HG03039 (cell line): ENCODE results near the gene BPGM.
"Not testable (repeated sequence)": the region's sequence is repeated elsewhere in the genome, so short reads cannot be mapped to it uniquely, and the experiment has no call there.

Source experiments
- ATAC-seq: cut with Tn5 transposase; IDR thresholded peaks from one replicate; pipeline ENCODE4 v1.9.1; 2021; ENCODE audit warnings: mild to moderate bottlenecking, moderate library complexity; ENCODE audit not compliant: unreplicated experiment

Gene BPGM

DNA sequence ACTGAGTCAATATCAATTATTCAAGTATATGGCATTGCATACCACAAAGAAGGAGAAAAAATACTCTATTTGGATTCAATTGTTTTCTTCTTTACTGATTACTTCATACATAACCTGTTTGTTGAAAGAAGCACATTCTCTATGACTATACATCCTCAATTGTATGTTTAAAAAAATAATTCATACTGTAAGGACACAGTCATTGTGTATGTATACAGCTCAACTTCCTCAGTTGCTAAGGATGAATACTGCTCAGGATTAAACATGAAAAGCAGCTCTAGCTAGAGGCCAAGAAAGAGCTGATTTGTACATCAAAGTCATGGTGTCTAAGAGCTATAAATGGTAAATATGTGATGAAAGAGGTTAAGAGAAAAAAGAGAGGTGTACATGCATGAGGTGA lies 15.8 kb upstream of the BPGM start:
- ATAC-seq, result no peak

DNA sequence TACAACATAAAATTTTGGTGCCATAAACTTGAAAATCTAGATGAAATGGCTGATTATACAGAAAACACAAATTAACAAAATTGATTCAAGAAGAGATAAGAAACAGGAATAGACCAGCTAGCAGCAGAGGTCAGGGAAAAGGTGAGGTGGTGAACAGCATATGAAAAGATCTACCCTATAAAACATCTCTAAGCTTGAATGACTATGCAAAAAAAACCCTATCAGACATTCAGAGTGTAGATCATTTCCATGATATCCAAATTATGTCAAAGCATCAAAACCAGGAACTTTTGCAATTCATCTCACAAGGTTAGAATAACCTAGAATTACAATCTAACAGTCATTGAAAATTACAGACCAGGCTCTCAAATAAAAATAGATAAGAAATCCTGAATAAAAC lies 14.6 kb upstream of the BPGM start:
- no peak for ATAC-seq

DNA sequence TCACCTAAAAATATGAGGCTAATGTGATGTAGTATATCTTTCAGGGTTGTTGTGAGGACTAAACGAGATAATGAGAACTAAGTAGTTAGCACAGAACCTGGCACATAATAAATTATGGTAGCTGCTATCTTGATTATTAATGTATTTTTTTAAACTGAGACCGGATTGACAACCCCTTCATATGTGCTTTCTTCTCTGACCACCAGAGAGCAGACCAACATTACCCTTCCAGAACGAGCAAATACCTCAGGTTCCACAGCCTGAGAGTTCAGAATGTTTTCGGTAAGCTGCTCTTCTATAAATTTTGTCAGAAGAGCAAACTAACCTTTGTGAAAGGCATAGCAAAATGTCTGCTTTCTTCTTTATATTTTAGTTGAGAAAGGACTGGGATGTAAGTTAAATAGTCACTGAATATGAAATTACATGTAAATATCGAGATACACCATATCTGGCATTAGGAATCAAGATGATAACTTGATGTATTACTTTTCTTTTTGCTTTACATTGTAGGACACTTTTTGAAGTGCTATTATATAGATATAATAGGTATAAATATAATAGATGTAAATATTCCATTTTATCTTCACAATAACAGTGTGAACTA lies 13.6 kb upstream of the BPGM start:
- no peak for ATAC-seq

DNA sequence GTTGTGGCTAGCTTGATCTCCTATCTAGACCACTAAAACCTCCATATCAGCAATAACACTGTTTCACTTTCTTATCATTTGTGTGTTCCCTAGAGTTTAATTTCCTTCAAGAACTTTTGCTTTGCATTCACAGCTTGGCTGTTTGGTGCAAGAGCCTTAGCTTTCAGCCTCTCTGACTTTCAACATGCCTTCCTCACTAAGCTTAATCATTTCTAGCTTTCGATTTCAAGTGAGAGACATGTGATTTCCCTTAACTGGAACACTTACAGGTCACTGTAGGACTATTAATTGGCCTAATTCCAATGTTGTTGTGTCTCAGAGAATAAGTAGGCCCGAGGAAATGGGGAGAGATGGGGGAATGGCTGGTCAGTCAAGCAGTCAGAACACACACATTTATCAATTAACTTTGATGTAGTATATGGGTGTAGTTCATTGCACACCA lies 10.6 kb upstream of the BPGM start:
- ATAC-seq, result peak; percentile 87

DNA sequence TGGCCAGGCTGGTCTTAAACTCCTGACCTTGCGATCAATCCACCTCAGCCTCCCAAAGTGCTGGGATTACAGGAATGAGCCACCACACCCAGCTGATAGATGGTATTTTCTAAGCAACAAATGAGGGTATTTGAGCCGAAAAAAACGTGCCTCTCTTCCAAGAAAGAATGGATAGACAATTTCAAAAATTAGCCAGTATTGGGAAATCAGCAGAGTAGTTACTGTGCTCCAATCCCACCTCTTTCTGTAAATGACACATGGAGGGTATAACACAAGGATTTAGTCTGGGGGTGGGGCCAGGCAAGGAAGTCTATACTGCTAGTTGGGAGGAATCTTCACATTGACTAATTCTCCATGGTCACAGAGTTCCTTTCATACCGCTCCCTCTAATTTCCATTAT lies 9.2 kb upstream of the BPGM start:
- no peak for ATAC-seq

DNA sequence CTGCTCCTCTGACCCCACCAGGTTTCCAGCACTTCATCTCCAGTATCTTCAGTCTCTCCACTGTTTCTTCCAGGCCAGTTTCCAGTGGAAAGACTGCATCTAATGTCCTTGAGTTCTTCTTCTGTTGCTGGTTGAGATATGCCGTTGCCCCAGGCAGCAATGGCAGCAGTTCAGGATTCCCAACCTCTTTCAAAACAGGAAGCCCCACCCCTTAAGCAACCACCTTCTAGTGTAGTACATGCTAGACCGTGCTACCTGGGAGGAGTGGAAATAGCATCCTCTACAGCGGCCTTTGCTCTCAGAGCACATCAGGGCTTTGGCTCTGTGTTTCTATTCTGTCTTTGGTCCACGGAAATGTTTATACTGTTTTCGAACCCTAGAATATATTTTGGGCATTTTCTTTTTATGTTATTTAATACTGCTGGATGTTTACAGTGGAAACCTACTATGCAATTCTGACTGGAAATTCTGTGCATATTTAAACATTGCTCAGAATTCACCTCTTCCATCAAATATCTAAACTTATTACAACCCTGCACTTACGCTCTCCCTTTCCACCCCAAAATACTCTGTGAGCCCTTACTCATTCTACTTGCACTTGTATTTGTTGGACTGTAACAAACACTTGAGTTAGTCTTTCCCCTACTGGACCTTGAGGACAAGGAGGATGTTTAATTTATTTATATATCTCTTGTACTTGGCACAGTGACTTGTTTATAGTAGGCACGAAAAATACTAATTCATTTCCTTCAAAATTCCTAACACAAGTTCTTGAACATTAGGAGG lies 8.5 kb upstream of the BPGM start:
- ATAC-seq, result no peak

DNA sequence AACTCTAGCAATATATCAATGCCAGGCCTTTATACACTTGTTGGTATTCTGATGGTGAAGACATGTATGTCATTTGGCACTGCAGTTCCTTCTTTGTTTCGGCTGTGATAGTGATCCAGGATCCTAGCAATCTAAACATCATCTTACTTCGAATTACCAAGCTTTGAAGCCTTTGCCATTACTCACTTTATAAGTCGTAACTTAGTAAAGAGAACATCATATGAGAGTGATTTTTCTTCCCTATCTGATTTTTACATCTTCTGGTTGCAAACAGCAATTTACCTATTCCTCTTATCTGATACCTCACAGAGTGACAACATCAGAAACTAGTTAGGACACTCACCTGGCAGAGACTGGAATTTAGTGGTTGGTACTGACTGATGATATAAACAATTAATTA lies 7.6 kb upstream of the BPGM start:
- no peak for ATAC-seq

DNA sequence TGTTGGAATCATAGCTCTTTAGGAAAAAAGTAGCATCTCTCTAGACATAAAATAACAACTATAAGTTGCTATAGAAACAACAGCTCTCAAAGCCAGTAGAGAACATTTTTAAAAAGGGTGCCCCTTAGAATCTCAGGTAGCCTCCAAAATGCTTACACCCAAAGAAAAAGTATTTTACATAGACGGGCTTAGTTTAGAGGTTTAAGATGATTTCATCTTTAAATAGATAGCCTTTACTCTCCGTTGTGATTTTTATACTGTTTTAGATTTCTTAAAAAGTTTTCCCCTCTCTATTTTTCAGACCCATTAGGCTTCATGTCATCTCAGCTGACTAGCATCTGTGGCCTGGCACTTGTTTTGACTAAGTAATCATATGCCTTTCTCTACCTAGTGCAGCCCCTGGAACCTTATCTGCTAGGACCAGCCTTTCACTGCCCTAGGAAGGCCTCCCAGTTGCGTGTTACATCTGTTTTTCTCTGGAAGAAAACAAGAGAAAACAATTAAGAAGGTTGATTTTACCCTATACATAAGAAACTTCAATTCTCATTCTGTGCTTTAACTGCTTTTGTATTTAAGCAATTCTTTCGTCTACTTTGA lies 6.9 kb upstream of the BPGM start:
- ATAC-seq, result no peak

DNA sequence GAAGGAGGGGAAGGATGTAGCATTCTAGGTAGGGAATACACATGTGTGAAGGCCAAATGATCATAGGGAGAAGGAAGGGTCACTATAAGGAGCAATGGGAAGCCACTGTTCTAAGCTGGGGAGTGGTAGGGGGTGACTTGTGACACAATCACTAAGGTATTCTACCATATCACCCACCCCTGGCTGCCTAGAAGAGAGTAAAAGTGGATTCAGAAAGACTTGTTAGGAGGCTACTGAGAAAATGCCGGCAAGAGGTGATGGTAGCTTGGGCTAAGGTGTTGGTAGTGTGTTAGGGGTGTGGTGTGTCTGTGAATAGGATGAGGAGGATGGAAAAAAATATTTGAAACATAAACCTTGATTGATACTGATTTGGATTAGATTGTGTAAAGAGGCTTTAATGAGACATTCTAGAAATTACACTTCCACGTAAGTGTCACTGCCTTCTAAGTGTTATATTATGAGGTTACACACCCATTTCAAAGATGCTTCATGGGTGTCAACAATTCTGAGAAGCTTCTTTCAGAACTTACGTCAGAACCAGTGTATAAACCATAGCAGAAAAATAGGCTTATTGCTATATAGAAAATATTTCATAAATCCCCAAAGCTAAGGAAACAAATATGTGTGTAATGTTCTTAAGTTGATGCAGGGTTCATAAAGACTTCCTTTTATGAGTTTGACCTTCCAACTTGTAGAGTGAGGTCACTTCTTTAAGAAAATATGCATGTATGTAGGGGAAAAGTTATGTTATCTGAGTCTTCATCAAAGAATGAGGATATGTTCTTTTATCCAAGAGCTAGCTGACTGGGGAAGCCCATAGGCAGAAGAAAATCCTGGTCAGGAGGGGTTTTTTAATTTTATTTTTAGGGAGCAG lies 5.6 kb upstream of the BPGM start:
- no peak for ATAC-seq

DNA sequence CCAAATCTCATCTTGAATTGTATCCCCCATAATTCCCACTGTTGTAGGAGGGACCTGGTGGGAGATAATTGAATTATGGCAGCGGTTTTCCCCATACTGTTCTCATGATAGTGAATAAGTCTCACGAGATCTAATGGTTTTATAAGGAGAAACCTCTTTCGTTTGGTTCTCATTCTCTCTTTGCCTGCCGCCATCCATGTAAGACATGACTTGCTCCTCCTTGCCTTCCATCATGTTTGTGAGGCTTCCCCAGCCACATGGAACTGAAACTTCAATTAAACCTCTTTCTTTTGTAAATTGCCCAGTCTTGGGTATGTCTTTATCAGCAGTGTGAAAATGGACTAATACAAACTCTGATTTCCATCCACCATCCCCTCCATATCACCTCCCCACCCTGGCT lies 4.7 kb upstream of the BPGM start:
- ATAC-seq, result not testable (repeated sequence)

DNA sequence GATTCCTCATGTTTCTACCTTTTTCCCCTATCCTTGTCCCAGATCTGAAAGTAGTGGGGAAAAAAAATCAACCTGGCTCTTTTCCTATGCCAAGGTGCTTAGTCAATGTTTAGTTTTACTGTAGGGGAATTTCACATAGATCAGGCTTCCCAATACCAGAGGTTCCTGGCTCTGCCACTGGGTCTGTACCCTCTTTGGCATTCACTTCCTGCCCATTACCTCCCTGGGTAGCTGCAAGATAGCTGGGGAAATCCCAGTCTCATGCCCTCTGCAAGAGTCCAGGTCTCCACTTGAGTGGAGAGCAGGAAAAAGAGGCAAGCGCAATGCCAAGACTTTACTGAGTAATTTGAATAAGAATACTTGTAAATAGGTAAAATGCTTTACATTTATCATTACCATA lies 3.5 kb upstream of the BPGM start:
- no peak for ATAC-seq

DNA sequence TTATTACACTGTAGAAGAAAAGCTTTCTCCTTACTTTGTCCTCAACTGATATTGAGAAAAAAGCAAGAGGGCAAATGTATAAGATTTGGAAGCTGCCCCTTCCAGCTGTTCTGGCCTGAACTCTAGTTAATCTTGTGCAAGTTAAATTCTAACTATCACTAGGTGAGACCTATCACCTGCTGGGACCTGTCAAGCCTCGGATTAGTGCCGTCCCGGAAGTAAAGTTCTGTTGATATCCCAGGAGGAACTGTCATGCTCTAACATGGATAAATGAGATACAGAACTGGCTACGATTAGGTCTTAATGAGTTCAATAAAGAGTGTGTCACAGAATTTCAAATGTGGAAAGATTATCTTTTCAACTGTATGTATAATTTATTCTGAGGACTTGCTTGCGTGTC lies 1.2 kb upstream of the BPGM start:
- ATAC-seq, result no peak

DNA sequence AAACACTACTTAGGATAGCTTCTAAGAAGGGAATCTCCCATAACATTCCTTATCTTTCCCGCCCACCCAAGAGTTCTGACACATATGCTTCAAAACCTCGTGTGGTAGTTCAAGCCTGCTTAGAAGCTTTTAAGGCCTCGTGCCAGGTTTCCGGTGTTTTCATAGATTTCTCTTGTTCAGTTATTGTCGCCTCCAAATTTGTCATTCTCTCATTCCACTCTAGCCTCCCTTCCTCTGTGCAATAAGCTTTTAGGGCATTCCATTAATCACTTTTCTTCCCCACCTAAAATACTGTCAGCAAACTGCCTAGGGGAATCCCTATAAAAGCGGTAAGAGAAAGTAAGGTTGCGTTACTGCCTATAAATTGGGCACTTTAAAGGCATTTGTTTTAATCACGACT lies 718 bp upstream of the BPGM start:
- no peak for ATAC-seq

DNA sequence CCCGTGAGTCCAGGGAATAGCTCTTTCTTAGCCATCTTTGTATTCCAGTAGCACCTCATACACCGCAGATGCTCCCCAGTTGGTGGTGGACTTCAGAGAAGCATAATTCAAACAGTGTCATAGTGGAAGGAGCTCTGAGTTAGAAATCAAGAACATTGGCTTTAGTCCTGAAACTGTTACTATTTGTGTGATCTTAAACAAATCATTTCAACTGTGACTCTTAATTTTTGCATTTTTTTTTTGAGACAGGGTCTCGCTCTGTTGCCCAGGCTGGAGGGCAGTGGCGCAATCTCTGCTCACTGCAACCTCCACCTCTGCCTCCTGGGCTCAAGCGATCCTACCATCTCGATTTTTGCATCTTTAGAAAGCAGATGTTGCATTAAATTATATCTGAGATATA lies 1.8 kb downstream of the BPGM start:
- ATAC-seq, result no peak

DNA sequence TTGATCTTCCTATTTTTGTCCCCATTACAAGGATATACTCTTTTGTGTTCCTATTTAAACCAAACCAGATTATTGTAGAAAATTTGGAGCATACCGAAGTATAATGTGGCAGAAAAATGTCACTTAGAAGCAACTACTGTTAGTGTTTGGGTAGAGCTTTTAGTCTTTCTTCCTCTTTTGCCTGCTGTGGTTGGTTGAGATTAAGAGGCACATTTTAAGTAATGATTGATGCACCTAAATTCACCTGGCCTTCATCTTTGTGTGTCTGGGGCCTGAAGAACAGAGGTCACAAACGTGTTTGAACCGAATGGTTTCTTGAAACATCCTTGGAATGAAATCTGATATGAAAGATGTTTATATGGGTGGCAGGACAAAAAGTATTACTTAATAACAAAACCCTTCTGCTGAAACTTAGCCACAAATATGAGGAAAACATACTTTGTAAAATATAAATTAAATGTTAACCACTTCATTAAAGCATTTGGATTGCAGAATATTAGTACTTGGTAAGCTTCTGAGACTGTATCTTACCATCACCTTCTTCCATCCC lies 2.6 kb downstream of the BPGM start:
- ATAC-seq, result no peak

DNA sequence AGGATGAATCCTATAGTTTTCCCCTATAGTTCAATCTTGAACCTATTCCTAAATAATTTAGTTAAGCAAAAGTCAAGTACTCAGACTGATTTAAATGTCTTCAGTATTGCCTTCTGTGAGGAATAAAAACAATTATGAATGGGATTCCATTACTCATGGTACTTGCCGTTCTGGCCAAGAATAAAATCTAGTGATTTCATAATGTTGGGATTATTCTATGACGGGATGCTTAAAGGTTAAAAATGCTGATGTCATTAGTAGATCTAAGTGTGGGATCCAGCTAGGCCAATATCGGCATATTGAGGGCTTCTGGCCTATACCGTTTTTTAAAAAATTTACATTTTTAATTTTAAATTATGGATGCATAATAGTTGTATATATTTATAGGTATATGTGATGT lies 5.3 kb downstream of the BPGM start:
- no peak for ATAC-seq

DNA sequence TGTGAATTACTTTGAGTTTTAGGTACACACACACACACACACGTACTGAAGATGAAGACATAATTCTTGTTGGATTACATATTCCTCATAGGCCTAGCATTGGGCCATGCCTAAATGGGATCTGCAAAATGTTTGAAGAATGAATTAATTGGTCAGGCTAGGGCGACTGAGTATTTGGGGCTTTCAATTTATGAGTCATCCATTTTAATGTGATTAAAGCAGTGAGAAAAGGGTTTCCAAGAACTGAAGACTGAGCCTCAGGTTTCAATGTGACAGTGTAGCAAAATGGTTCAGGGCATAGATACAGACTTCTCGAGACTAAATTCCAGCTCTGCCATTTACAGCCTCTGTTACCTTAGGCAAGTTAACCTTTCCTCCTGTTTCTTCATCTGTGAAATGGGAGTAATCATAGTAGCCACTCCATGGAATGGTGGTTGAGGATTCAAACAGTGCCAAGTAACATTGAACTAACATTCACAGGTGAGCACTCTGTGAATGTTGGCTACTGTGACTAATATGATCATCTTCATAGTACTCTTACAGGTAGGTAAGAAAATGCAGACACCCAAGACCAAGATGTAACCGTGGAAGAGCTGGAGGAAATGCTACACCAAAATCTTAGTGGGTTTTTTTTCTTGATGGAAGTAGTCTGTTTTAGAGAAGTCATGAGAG lies 7.6 kb downstream of the BPGM start:
- no peak for ATAC-seq

DNA sequence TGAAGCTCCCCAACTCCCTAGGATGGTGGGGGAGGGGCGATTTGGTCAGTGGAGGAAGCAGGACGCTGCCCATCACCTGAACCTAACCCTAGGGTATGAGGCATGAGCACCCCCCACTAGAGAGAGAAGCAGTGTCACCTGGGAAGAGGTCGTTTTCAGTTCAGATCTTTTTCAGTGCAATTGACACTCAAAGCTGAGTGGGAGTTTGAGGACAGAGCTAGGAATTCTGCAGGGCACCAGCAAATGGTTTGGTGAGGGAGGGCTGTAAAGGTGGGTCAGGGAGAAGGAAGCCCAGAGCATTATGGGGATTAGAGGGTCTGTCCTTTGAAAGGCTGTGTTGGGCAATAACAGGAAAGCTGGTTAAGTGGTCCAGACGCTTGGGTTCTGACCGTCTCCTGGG lies 10.9 kb downstream of the BPGM start:
- no peak for ATAC-seq

DNA sequence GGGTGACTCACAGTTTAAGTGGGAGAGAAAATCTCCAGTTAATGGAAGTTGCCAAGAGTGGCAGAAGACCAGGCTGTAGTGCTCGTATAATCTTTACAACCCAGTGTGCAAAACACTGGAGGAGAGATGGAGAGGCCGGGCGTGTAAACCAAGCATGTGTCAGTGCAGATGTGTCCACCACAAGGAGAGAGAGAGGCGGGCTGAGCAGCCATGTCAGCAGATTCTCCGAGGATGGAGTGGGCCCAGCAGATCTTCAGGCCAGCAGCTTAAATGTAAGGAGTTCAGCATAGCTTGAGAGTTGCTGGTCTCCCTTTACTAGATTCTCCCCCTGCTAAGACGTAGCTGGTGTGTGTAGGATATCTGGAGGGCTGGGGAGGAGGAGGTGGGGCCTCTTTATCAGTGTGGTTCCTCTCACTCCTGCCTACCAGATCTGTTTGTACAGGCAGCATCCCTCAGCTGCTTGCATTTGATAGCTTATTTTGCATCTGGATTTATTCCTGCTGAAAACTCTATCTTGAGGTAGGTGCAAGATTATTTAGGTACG lies 13.7 kb downstream of the BPGM start:
- ATAC-seq, result no peak

DNA sequence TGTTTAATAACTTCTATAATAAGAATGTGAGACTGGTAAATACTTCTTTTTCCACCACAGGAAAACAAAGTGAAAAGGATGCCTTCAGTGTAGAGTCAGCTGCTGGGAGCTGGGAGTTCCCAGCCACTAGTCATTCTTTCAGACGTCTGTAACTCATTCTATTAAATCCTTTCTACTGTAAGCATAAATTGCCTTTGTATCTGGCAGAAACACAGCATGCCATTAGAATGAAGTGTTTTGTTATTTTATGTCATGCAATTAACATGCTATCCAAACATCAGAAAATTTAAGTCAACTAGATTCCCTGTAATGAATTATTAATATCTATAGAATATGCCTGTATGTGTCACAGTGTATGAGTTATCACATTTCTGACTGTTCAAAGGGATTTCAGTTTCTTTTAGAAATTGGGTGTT lies 14.3 kb downstream of the BPGM start:
- no peak for ATAC-seq
